HUES6 (cell line): ENCODE results near the gene COG5.

Source experiments
- H3K27ac ChIP-seq: 2 replicates; pipeline ENCODE4 v1.7.0; 2013; ENCODE audit warnings: low read depth, mild to moderate bottlenecking, low read length, inconsistent platforms
- H3K27me3 ChIP-seq: 2 replicates; pipeline ENCODE4 v1.6.1; 2013; ENCODE audit warnings: low read length; ENCODE audit not compliant: control insufficient read depth, insufficient read depth
- H3K36me3 ChIP-seq: 2 replicates; pipeline ENCODE4 v1.6.1; 2013; ENCODE audit warnings: low read length; ENCODE audit not compliant: control insufficient read depth, insufficient read depth
- H3K4me1 ChIP-seq: 2 replicates; pipeline ENCODE4 v1.6.1; 2013; ENCODE audit warnings: low read length; ENCODE audit not compliant: control insufficient read depth, insufficient read depth
- H3K4me3 ChIP-seq: 2 replicates; pipeline ENCODE4 v1.5.1; 2013; ENCODE audit warnings: low read depth, low read length
- H3K9ac ChIP-seq: one replicate; pipeline ENCODE4 v1.6.1; 2013; ENCODE audit warnings: mild to moderate bottlenecking, low read length
- H3K9me3 ChIP-seq: 2 replicates; pipeline ENCODE4 v1.6.1; 2013; ENCODE audit warnings: low read depth, low read length; ENCODE audit not compliant: control insufficient read depth, insufficient read depth

The COG5 gene

DNA sequence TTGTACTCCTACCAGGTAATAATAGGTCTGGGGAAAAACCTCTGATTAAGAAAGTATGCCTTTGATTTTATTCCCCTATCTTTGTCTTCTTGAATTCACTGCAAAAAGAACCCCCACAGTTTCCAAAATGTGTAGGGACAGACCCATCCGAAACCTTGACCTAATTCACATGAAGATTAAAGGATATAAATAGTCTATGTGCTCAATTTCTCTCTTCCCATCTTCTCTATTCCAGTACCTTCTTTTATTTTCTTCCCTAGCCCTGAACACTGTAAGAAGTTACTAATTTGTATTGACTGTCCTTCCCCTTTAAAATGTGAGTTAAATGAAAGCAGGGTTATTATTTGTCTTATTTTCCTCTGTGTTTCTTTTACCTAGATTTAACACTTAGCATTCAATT lies 259.7 kb downstream of the COG5 start:
- Histone ChIP-seq H3K27ac (no peak overlapping the region), H3K9ac (no peak overlapping the region), H3K4me1 (no peaks in the 10 kb centered on the region), H3K36me3 (no peaks in the 10 kb centered on the region), H3K9me3 (no peaks in the 10 kb centered on the region), H3K27me3 (no peaks in the 10 kb centered on the region), H3K4me3 (no peak overlapping the region)

DNA sequence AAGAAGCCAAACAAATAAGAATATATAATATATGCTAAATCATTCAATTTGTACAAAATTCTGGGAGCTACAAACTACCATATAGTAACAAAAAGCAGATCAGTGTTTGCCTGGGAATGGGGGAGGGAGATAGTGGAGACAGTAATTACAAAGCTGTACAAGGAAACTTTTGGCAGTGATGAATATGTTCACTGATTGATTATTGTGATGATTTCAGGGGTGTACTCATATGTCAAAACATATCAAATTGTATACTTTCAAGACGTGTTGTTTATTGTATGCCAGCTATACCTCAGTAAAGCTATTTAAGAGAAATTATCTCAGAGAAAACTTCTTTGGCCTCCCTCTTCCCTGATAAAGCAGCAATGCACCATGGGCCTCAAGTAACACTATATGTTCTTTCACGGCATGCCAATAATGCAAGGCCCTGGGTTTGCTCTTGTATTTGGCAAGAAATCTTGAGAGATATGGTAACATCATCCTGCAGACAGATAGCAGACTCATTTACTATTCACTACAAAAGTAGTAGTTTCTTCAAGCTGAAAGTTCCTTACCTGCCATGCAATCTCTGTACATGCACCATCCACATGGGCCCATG lies 261.4 kb downstream of the COG5 start:
- H3K36me3 ChIP-seq: no peaks in the 10 kb centered on the region
- H3K27ac ChIP-seq: no peak overlapping the region
- H3K9ac ChIP-seq: no peak overlapping the region
- no peaks in the 10 kb centered on the region for H3K9me3 ChIP-seq
- H3K4me1 ChIP-seq: no peaks in the 10 kb centered on the region
- H3K4me3 ChIP-seq: no peak overlapping the region
- H3K27me3 ChIP-seq: no peaks in the 10 kb centered on the region

DNA sequence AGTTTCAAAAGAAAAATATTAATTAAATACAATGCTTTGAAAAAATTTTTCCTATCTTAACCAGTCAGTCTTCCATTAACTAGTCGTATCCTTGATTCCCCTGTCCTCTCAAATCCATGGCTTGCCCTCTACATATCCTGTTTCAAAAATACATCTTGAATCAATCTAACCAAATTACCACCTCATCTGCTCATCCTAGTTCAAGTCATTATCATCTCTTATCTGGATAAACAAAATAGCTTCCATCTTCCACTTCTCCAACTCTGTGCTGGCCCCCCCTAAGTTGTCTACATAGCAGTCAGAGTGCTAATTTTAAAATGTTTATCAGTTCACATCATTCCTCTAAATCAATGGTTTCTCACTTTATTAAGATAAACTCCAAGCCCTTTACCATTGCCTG lies 269.5 kb downstream of the COG5 start:
- Histone ChIP-seq H3K27me3 (no peaks in the 10 kb centered on the region), H3K9ac (no peak overlapping the region), H3K36me3 (peaks cover 8% of the 10 kb centered on the region), H3K9me3 (no peaks in the 10 kb centered on the region), H3K27ac (no peak overlapping the region), H3K4me3 (no peak overlapping the region), H3K4me1 (no peaks in the 10 kb centered on the region)

GRCh38 chr7:107292591-107292990 lies 271.1 kb downstream of the COG5 start:
- Histone ChIP-seq H3K27ac (no peak overlapping the region), H3K9ac (no peak overlapping the region), H3K9me3 (no peaks in the 10 kb centered on the region), H3K4me3 (no peak overlapping the region), H3K36me3 (peaks cover 8% of the 10 kb centered on the region), H3K27me3 (no peaks in the 10 kb centered on the region), H3K4me1 (no peaks in the 10 kb centered on the region)

- Histone ChIP-seq H3K36me3 (peaks cover 8% of the 10 kb centered on the region), H3K4me1 (no peaks in the 10 kb centered on the region), H3K27me3 (no peaks in the 10 kb centered on the region), H3K9ac (no peak overlapping the region), H3K27ac (no peak overlapping the region), H3K4me3 (no peak overlapping the region), H3K9me3 (no peaks in the 10 kb centered on the region)
Observed at GRCh38 chr7:107291434-107291833, 272.3 kb downstream of the COG5 start.

DNA sequence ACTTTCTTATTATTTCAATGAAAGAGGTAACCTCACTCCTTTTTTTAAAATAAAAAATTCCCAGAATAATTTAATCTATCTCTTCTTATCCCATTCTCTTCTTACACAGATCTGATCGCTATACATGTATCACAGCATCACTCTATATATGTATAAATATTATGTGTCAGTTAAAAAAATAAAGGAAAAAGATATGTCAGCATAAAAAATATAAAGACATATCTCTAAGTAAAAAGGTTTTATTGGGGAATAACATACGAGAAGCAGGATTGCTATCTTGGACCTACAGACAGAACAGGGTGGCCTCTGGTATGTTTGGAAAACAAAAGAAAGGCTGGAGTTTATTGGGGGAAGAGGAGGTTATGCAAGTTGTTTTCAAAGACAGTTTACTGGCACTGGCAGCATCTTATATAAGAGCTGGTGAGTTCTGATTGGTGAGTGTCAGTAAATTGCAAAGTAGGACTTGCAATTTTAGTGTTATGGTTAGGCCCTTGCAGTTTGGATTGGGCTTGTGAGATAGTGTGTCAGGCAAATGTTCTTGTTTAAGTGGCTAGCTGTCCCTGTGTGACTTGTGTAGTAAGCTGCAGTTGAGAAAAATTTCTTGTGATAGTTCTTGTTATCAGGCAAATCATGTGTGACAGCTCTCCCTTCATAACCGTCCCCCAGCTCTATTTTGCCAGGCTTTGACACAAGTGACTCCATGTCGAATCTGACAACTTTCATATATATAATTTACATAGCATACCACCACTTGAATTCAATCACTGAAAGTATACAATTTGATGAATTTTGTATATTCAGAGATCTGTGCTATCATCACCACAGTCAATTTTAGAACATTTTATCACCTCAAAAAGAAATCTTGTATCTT lies 276.7 kb downstream of the COG5 start:
- Histone ChIP-seq H3K4me1 (peaks cover 7% of the 10 kb centered on the region; the same call in 1 of the 2 replicates), H3K9ac (no peak overlapping the region), H3K9me3 (no peaks in the 10 kb centered on the region), H3K27me3 (no peaks in the 10 kb centered on the region), H3K4me3 (no peak overlapping the region), H3K36me3 (peaks cover 8% of the 10 kb centered on the region), H3K27ac (no peak overlapping the region)

DNA sequence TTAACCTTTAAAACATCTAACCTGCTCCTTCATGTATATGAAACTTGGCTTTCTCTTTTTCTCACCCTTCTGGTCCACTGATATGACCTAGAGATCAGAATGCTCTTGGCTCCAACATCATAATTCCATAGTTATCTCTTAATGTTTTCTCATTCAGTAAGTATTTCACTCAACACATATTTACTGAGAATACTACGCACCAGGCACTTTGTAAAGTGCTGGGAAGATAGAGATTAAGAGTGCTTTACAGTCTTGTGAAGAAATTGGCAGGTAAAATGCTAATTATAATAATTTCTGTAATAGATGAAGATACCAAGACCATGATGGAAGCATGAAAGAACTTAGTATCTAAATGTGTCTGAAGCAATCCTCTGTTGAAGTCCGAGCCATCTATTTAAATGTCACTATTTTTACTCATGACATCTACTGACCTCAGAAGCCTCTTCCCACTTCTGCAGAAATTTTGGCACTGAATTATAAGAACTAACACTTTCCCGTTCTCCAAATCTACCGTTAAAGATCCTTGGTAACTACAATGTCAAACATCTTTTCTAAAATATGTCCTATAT lies 278.7 kb downstream of the COG5 start:
- H3K27ac ChIP-seq: no peak overlapping the region

GRCh38 chr7:107277331-107277730 lies 286.4 kb downstream of the COG5 start:
- Histone ChIP-seq H3K27me3 (no peaks in the 10 kb centered on the region), H3K9me3 (no peaks in the 10 kb centered on the region), H3K36me3 (no peaks in the 10 kb centered on the region), H3K27ac (no peak overlapping the region), H3K4me3 (no peak overlapping the region), H3K9ac (no peak overlapping the region), H3K4me1 (peaks cover 2% of the 10 kb centered on the region; the same call in 1 of the 2 replicates)

More for the DNA sequence above, 278.7 kb downstream of the COG5 start:
- H3K4me1 ChIP-seq: peaks cover 7% of the 10 kb centered on the region; the same call in 1 of the 2 replicates
- no peaks in the 10 kb centered on the region for H3K36me3 ChIP-seq
- H3K9ac ChIP-seq: no peak overlapping the region
- H3K27me3 ChIP-seq: no peaks in the 10 kb centered on the region
- H3K9me3 ChIP-seq: no peaks in the 10 kb centered on the region
- no peak overlapping the region for H3K4me3 ChIP-seq

GRCh38 chr7:107276220-107276827 lies 287.4 kb downstream of the COG5 start:
- Histone ChIP-seq H3K27me3 (no peaks in the 10 kb centered on the region), H3K36me3 (no peaks in the 10 kb centered on the region), H3K4me1 (no peaks in the 10 kb centered on the region), H3K9ac (no peak overlapping the region), H3K27ac (no peak overlapping the region), H3K4me3 (no peak overlapping the region), H3K9me3 (no peaks in the 10 kb centered on the region)

- Histone ChIP-seq H3K27ac (no peak overlapping the region), H3K9me3 (no peaks in the 10 kb centered on the region), H3K9ac (no peak overlapping the region), H3K27me3 (no peaks in the 10 kb centered on the region), H3K4me3 (no peak overlapping the region), H3K4me1 (no peaks in the 10 kb centered on the region), H3K36me3 (no peaks in the 10 kb centered on the region)
Observed at GRCh38 chr7:107274506-107274905, 289.2 kb downstream of the COG5 start.

DNA sequence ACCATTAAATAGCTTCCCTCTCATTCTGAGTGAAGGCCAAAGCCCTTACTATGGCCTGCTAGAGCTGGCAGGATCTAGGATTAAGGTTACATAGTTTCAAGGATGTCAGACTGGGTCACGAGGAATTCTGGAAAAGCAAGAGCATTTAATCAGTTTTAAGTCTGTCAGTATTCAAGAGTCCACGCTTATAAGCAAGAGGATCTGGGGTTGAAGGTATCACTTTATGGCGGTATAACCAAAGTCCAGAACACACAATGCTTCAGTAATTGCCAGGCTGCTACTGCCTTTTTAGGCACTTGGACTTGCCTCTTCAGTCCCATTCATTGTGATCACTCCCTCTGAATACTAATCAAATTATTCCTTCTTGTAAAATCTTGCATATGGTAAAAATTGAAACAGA lies 293.9 kb downstream of the COG5 start:
- Histone ChIP-seq H3K27me3 (no peaks in the 10 kb centered on the region), H3K4me3 (no peak overlapping the region), H3K27ac (no peak overlapping the region), H3K9ac (no peak overlapping the region), H3K9me3 (no peaks in the 10 kb centered on the region), H3K4me1 (no peaks in the 10 kb centered on the region), H3K36me3 (no peaks in the 10 kb centered on the region)
